MCF 10A (cell line): ENCODE measurements around the gene PAIP1. TPM values are rescaled to one million over a fixed set of nuclear protein-coding genes. Genes with fewer than 3 reads are reported as not detected.

Experiments
- BruUV-seq: library from RNA; stranded (reverse); fragments of 400-500 nt; replicated peaks from 2 replicates; lab custom pipeline; 2021; lab: Mats Ljungman, UMichigan
- CTCF ChIA-PET: fragments of 300-600 bp; sonication (Branson Sonifier 250); formaldehyde crosslinking; extraction: SDS; loops from one replicate; lab custom pipeline; 2021; ENCODE audit warnings: antibody characterized with exemption, inconsistent platforms; lab: Yijun Ruan, JAX
- POLR2A ChIA-PET: fragments of 300-600, 350-650 bp; sonication (Branson Sonifier 250); formaldehyde crosslinking; extraction: SDS; loops from one replicate; lab custom pipeline; 2020; ENCODE audit warnings: antibody characterized with exemption, inconsistent platforms; lab: Yijun Ruan, JAX
- DNase-seq: peaks from one replicate; pipeline ENCODE4 v3.0.0-alpha.2; 2018; ENCODE audit not compliant: unreplicated experiment
- H3K27ac Mint-ChIP-seq: one replicate; pipeline ENCODE4 v1.8.0; 2022; ENCODE audit warnings: mild to moderate bottlenecking, low read depth, mixed read lengths; ENCODE audit not compliant: unreplicated experiment
- H3K27me3 Mint-ChIP-seq: one replicate; pipeline ENCODE4 v1.8.0; 2022; ENCODE audit warnings: mixed read lengths; ENCODE audit not compliant: insufficient read depth, unreplicated experiment
- H3K36me3 Mint-ChIP-seq: one replicate; pipeline ENCODE4 v1.8.0; 2022; ENCODE audit warnings: mild to moderate bottlenecking, moderate library complexity, mixed read lengths; ENCODE audit not compliant: insufficient read depth, unreplicated experiment
- H3K4me1 Mint-ChIP-seq: one replicate; pipeline ENCODE4 v1.8.0; 2022; ENCODE audit warnings: mixed read lengths; ENCODE audit not compliant: insufficient read depth, unreplicated experiment
- H3K4me3 Mint-ChIP-seq: one replicate; pipeline ENCODE4 v1.8.0; 2022; ENCODE audit warnings: mild to moderate bottlenecking, moderate library complexity, mixed read lengths; ENCODE audit not compliant: unreplicated experiment
- H3K9me3 Mint-ChIP-seq: one replicate; pipeline ENCODE4 v1.8.0; 2022; ENCODE audit warnings: mixed read lengths; ENCODE audit not compliant: unreplicated experiment
- intact Hi-C: fragments of 100-400 bp; cut with micrococcal nuclease; formaldehyde crosslinking; loops from 2 replicates; pipeline ENCODE4 v1.14.1; 2022
- total RNA-seq: library from RNA; stranded (reverse); gene quantifications from 2 replicates; pipeline ENCODE4 v1.2.3, GENCODE V29; 2022
- TF ChIP-seq, protein P1 (sequence below): fragments of 200-600 bp; IDR thresholded peaks from one replicate; pipeline ENCODE4 v1.8.0; 2022; ENCODE audit warnings: antibody characterized with exemption, mild to moderate bottlenecking; ENCODE audit not compliant: unreplicated experiment

PAIP1 gene
- total RNA-seq, 1 experiment from 2014 or later, result 105 TPM

DNA sequence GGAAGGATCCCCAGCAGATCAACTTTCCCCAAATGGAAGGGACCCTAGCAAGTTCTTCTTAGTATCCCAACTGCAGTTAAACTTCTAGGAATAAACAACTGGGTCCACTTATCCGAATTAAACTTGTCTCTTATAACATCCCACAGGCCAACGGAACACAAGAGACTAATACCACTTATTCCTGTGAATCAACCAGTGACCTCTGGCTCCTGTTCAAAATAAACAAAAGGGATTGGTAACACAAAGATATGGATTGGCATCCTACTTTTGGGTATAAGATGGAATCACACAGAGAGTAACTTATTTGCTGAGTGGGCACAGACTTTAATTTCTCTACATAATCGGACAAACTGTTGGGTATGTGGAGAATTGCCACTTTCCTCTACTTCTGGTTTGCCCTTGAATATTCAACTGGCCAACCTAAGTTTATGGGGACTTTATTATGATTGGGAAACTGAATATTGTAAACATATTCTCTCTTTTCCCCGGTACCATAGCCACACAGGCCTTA is 12.4 kb upstream of the PAIP1 start:
- BruUV-seq, result no TSS peak

DNA sequence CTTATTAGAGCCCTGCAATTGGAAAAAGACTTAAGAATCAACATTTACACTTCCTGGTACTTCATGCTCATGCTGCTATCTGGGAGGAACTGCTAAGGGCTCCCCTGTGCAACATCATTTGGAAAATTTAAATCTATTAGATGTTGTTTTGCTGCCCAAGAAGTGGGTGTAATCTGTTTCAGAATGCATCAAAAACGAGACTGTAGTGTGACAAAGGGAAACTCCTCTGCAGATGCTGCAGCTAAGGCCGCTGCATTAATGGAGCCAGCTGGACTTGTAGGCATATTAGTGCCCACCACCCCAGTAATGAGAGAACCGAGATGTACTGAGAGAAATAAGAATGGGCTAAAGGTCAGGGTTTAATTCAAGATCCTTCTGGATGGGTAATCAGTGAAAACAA is 11.1 kb upstream of the PAIP1 start:
- TF ChIP-seq, protein P1, sequence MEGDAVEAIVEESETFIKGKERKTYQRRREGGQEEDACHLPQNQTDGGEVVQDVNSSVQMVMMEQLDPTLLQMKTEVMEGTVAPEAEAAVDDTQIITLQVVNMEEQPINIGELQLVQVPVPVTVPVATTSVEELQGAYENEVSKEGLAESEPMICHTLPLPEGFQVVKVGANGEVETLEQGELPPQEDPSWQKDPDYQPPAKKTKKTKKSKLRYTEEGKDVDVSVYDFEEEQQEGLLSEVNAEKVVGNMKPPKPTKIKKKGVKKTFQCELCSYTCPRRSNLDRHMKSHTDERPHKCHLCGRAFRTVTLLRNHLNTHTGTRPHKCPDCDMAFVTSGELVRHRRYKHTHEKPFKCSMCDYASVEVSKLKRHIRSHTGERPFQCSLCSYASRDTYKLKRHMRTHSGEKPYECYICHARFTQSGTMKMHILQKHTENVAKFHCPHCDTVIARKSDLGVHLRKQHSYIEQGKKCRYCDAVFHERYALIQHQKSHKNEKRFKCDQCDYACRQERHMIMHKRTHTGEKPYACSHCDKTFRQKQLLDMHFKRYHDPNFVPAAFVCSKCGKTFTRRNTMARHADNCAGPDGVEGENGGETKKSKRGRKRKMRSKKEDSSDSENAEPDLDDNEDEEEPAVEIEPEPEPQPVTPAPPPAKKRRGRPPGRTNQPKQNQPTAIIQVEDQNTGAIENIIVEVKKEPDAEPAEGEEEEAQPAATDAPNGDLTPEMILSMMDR, result no peak
- ChIA-PET POLR2A (no interaction called here), CTCF (interaction anchor here (0.6 to 1.2 kb wide), 2 partner anchors 13 to 1250 kb away, joined by 3 read pairs; no protein-coding TSS in a partner anchor)
- no TSS peak for BruUV-seq
- Mint-ChIP-seq H3K27ac (no peak overlapping the region), H3K4me1 (peaks cover 7% of the 10 kb centered on the region), H3K36me3 (no peaks in the 10 kb centered on the region), H3K27me3 (no peaks in the 10 kb centered on the region), H3K9me3 (no peaks in the 10 kb centered on the region), H3K4me3 (no peak overlapping the region)
- intact Hi-C loops, result no loop called here
- no peak for DNase-seq

More for the DNA sequence above, 12.4 kb upstream of the PAIP1 start:
- H3K27ac Mint-ChIP-seq, result no peak overlapping the region
- no peaks in the 10 kb centered on the region for H3K27me3 Mint-ChIP-seq
- intact Hi-C loops, result no loop called here
- DNase-seq, result peak; percentile 46
- H3K36me3 Mint-ChIP-seq, result no peaks in the 10 kb centered on the region
- no peaks in the 10 kb centered on the region for H3K9me3 Mint-ChIP-seq
- H3K4me1 Mint-ChIP-seq, result peaks cover 10% of the 10 kb centered on the region
- no peak overlapping the region for H3K4me3 Mint-ChIP-seq
- ChIA-PET POLR2A (interaction anchor here (0.6 kb wide), 1 partner anchor 36 kb away, joined by 3 read pairs; no protein-coding TSS in a partner anchor), CTCF (interaction anchor here (0.6 kb wide), 1 partner anchor 20 kb away, joined by 5 read pairs; no protein-coding TSS in a partner anchor)
- TF ChIP-seq, protein P1, result no peak

DNA sequence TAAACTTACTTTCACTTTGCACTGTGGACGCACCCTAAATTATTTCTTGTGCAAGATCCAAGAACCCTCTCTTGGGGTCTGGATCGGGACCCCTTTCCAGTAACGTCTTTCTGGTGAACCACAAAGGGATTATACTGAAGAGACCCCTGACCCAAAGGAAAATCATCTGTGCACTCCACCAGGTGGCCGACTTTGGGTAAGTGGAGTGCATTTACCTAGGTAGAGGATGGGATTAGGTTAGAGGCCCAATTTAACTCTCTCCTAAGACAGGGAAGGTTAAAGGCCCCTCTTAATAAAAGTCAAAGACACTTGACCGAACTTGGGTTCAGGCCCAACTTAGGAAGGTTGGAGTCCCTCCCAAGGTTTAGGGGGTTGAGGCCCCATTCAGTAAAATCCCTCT is 8.2 kb upstream of the PAIP1 start:
- H3K4me3 Mint-ChIP-seq, result no peak overlapping the region
- CTCF ChIA-PET, result no interaction called here
- no peaks in the 10 kb centered on the region for H3K27me3 Mint-ChIP-seq
- no peaks in the 10 kb centered on the region for H3K9me3 Mint-ChIP-seq
- peaks cover 6% of the 10 kb centered on the region for H3K4me1 Mint-ChIP-seq
- H3K36me3 Mint-ChIP-seq, result no peaks in the 10 kb centered on the region
- intact Hi-C loops, result no loop called here
- no TSS peak for BruUV-seq
- TF ChIP-seq, protein P1, result no peak
- POLR2A ChIA-PET, result no interaction called here
- DNase-seq, result no peak
- no peak overlapping the region for H3K27ac Mint-ChIP-seq

DNA sequence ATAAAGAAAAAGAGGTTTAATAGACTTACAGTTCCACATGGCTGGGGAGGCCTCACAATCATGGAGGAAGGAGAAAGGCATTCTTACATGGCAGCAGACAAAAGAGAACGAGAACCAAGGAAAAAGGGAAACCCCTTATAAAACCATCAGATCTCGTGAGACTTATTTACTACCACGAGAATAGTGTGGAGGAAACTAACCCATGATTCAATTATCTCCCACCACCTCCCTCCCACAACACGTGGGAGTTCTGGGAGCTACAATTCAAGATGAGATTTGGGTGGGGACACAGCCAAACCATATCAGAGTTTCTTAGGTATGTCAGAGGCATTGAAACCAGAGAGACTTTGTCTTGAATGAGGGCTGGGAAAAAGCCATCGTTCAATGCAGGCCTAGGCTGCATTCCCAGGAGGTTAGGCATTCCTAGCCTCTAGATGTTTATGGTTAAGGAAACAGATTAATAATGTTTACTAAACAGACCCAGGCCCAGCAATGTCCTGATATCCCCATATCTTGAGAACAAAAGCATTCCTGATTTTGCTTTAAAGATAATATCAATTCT is 7.5 kb upstream of the PAIP1 start:
- no TSS peak for BruUV-seq
- no peaks in the 10 kb centered on the region for H3K36me3 Mint-ChIP-seq
- DNase-seq, result no peak
- ChIA-PET POLR2A (no interaction called here), CTCF (no interaction called here)
- no peaks in the 10 kb centered on the region for H3K9me3 Mint-ChIP-seq
- H3K27me3 Mint-ChIP-seq, result no peaks in the 10 kb centered on the region
- H3K4me3 Mint-ChIP-seq, result no peak overlapping the region
- TF ChIP-seq, protein P1, result no peak
- peaks cover 4% of the 10 kb centered on the region for H3K4me1 Mint-ChIP-seq
- intact Hi-C loops, result no loop called here
- no peak overlapping the region for H3K27ac Mint-ChIP-seq
